Muscle of leg (tissue), 11 donors: ENCODE measurements around the gene PHPT1. TPM values are rescaled to one million over a fixed set of nuclear protein-coding genes. Genes with fewer than 3 reads are reported as not detected.

Experiments used
- DNase-seq: peaks from one replicate; pipeline ENCODE4 v3.0.0; 2013
- H3K27ac ChIP-seq: one replicate; pipeline ENCODE4 v1.5.1; 2013; ENCODE audit warnings: mild to moderate bottlenecking, low read length, control low read depth
- H3K27me3 ChIP-seq: one replicate; pipeline ENCODE4 v1.6.1; 2013; ENCODE audit warnings: low read length; ENCODE audit not compliant: control insufficient read depth, insufficient read depth
- H3K36me3 ChIP-seq: one replicate; pipeline ENCODE4 v1.6.1; 2013; ENCODE audit warnings: low read length; ENCODE audit not compliant: control insufficient read depth, insufficient read depth
- H3K4me1 ChIP-seq: one replicate; pipeline ENCODE4 v1.6.1; 2013; ENCODE audit warnings: low read length; ENCODE audit not compliant: control insufficient read depth, insufficient read depth
- H3K4me3 ChIP-seq: one replicate; pipeline ENCODE4 v1.5.1; 2013; ENCODE audit warnings: low read length, control low read depth
- H3K9me3 ChIP-seq: replicated peaks from 2 replicates; pipeline ENCODE4 v1.6.1; 2013; ENCODE audit warnings: low read depth, low read length; ENCODE audit not compliant: control insufficient read depth
- WGBS: methylation state at CpG from one replicate; pipeline ENCODE4 v1.1.5; 2013; ENCODE audit warnings: missing lambda C conversion rate; ENCODE audit not compliant: insufficient coverage; 5-methylcytosine and 5-hydroxymethylcytosine counted together
- polyA plus RNA-seq, 8 donors: library from polyadenylated mRNA; unstranded; fragments of 120-200 nt; gene quantifications; one replicate each; pipeline versions ENCODE4 v1.2.1 to v1.2.3, GENCODE V29; 2013; ENCODE audit warnings: inconsistent platforms in 1 of 8, low replicate concordance in 1 of 8; ENCODE audit not compliant: insufficient read length in 8 of 8, insufficient read depth in 1 of 8
- total RNA-seq: library from RNA; stranded (reverse); fragments of 120-200 nt; gene quantifications from one replicate; pipeline ENCODE4 v1.2.4, GENCODE V29; 2013

The PHPT1 gene
- total and polyA plus RNA-seq, 9 donors = 103 to 145 (median 115) TPM

- peaks cover 7% of the 10 kb centered on the region for H3K4me1 ChIP-seq
- H3K27me3 ChIP-seq = no peaks in the 10 kb centered on the region
- H3K36me3 ChIP-seq = peaks cover 2% of the 10 kb centered on the region
- H3K4me3 ChIP-seq = no peak overlapping the region
- DNase-seq = no peak
- H3K27ac ChIP-seq = no peak overlapping the region
- WGBS = 94% methylated on average over 41 of the region's 42 CpGs
- H3K9me3 ChIP-seq = no peaks in the 10 kb centered on the region
These were observed 40.6 kb downstream of the PHPT1 start for GRCh38 chr9:136889858-136890257.

- H3K27ac ChIP-seq = no peak overlapping the region
- peaks cover 7% of the 10 kb centered on the region for H3K4me1 ChIP-seq
- no peaks in the 10 kb centered on the region for H3K9me3 ChIP-seq
- H3K4me3 ChIP-seq = no peak overlapping the region
- H3K36me3 ChIP-seq = peaks cover 7% of the 10 kb centered on the region
- DNase-seq = no peak
- H3K27me3 ChIP-seq = no peaks in the 10 kb centered on the region
- 85% methylated on average over 13 of the region's 13 CpGs for WGBS
These were observed 41.5 kb downstream of the PHPT1 start for GRCh38 chr9:136890661-136891060.

- H3K4me3 ChIP-seq = no peak overlapping the region
- peaks cover 35% of the 10 kb centered on the region for H3K36me3 ChIP-seq
- H3K27me3 ChIP-seq = no peaks in the 10 kb centered on the region
- no peaks in the 10 kb centered on the region for H3K4me1 ChIP-seq
- 75% methylated on average over 10 of the region's 11 CpGs for WGBS
- no peak for DNase-seq
- no peaks in the 10 kb centered on the region for H3K9me3 ChIP-seq
- H3K27ac ChIP-seq = no peak overlapping the region
These were observed 46.8 kb downstream of the PHPT1 start for GRCh38 chr9:136896027-136896426.

GRCh38 chr9:136898483-136899100 lies 49.4 kb downstream of the PHPT1 start:
- DNase-seq = no peak
- H3K36me3 ChIP-seq = peaks cover 56% of the 10 kb centered on the region
- WGBS = 86% methylated on average over 15 of the region's 21 CpGs
- H3K27ac ChIP-seq = no peak overlapping the region
- H3K4me1 ChIP-seq = peaks cover 7% of the 10 kb centered on the region
- no peak overlapping the region for H3K4me3 ChIP-seq
- H3K9me3 ChIP-seq = no peaks in the 10 kb centered on the region
- H3K27me3 ChIP-seq = no peaks in the 10 kb centered on the region

GRCh38 chr9:136899196-136899595 lies 50.0 kb downstream of the PHPT1 start:
- no peak for DNase-seq
- Histone ChIP-seq H3K4me1 (peaks cover 7% of the 10 kb centered on the region), H3K9me3 (no peaks in the 10 kb centered on the region), H3K4me3 (no peak overlapping the region), H3K27ac (no peak overlapping the region), H3K36me3 (peaks cover 56% of the 10 kb centered on the region), H3K27me3 (no peaks in the 10 kb centered on the region)
- 61% methylated on average over 9 of the region's 9 CpGs for WGBS

- Histone ChIP-seq H3K27ac (no peak overlapping the region), H3K36me3 (peaks cover 49% of the 10 kb centered on the region), H3K4me1 (peaks cover 7% of the 10 kb centered on the region), H3K27me3 (no peaks in the 10 kb centered on the region), H3K9me3 (no peaks in the 10 kb centered on the region), H3K4me3 (no peak overlapping the region)
- DNase-seq = no peak
- WGBS = 93% methylated on average over 8 of the region's 10 CpGs
These were observed 51.3 kb downstream of the PHPT1 start for GRCh38 chr9:136900556-136900955.

Other genes with a start within 250 kb of the PHPT1 start
- 78.4 TPM for gene EGFL7, start 186.5 kb upstream of the PHPT1 start, total RNA-seq
- 10 to 100 TPM; 56.8 to 95.9 (median 63.5) TPM for gene EGFL7, start 186.5 kb upstream of the PHPT1 start, polyA plus RNA-seq
- gene AGPAT2, start 162.0 kb upstream of the PHPT1 start, total RNA-seq = 12.6 TPM
- 10 to 100 TPM; 11.3 to 22.2 (median 14.9) TPM for gene AGPAT2, start 162.0 kb upstream of the PHPT1 start, polyA plus RNA-seq
- gene DIPK1B, start 136.8 kb upstream of the PHPT1 start, total RNA-seq = 20.3 TPM
- 10 to 100 TPM; 14.1 to 25.3 (median 21.3) TPM for gene DIPK1B, start 136.8 kb upstream of the PHPT1 start, polyA plus RNA-seq
- 12.3 TPM for gene LCN10, start 106.5 kb upstream of the PHPT1 start, total RNA-seq
- 10 to 100 TPM in 4 of 8 donors, 1 to 10 TPM in 4; 2.5 to 15.5 (median 9.8) TPM for gene LCN10, start 106.5 kb upstream of the PHPT1 start, polyA plus RNA-seq
- not detected for gene LCN6, start 100.9 kb upstream of the PHPT1 start, total RNA-seq
- under 1 TPM in 2 of 8 donors, not detected in 6; 0.30 to 0.31 TPM for gene LCN6, start 100.9 kb upstream of the PHPT1 start, polyA plus RNA-seq
- 6.9 TPM for gene LCN8, start 91.2 kb upstream of the PHPT1 start, total RNA-seq
- gene LCN8, start 91.2 kb upstream of the PHPT1 start, polyA plus RNA-seq = 10 to 100 TPM in 1 of 8 donors, 1 to 10 TPM in 7; 1.6 to 12.8 (median 3.9) TPM
- not detected for gene LCN15, start 84.9 kb upstream of the PHPT1 start, total RNA-seq
- 1 to 10 TPM in 1 of 8 donors, under 1 TPM in 7; 0.16 to 4.0 (median 0.68) TPM for gene LCN15, start 84.9 kb upstream of the PHPT1 start, polyA plus RNA-seq
- gene TMEM141, start 58.1 kb upstream of the PHPT1 start, total RNA-seq = 43.8 TPM
- 10 to 100 TPM; 34.2 to 53.2 (median 44.6) TPM for gene TMEM141, start 58.1 kb upstream of the PHPT1 start, polyA plus RNA-seq
- 0.84 TPM for gene CCDC183, start 53.1 kb upstream of the PHPT1 start, total RNA-seq
- gene CCDC183, start 53.1 kb upstream of the PHPT1 start, polyA plus RNA-seq = 1 to 10 TPM; 1.2 to 4.6 (median 2.2) TPM
- gene RABL6, start 41.5 kb upstream of the PHPT1 start, total RNA-seq = 37.6 TPM
- gene RABL6, start 41.5 kb upstream of the PHPT1 start, polyA plus RNA-seq = 10 to 100 TPM; 53.6 to 66.0 (median 61.1) TPM
- 1.2 TPM for gene AJM1, start 6.9 kb upstream of the PHPT1 start, total RNA-seq
- 1 to 10 TPM; 1.5 to 3.7 (median 2.5) TPM for gene AJM1, start 6.9 kb upstream of the PHPT1 start, polyA plus RNA-seq
- 4.7 TPM for gene MAMDC4, start 2.9 kb downstream of the PHPT1 start, total RNA-seq
- 10 to 100 TPM in 2 of 8 donors, 1 to 10 TPM in 6; 2.7 to 33.5 (median 5.7) TPM for gene MAMDC4, start 2.9 kb downstream of the PHPT1 start, polyA plus RNA-seq
- gene EDF1, start 16.9 kb downstream of the PHPT1 start, total RNA-seq = 418 TPM
- gene EDF1, start 16.9 kb downstream of the PHPT1 start, polyA plus RNA-seq = 100 to 1,000 TPM; 343 to 402 (median 381) TPM
- 5.4 TPM for gene TRAF2, start 37.1 kb downstream of the PHPT1 start, total RNA-seq
- gene TRAF2, start 37.1 kb downstream of the PHPT1 start, polyA plus RNA-seq = 10 to 100 TPM in 5 of 8 donors, 1 to 10 TPM in 3; 9.1 to 11.9 (median 10.3) TPM
- gene FBXW5, start 95.3 kb downstream of the PHPT1 start, total RNA-seq = 49.7 TPM
- gene FBXW5, start 95.3 kb downstream of the PHPT1 start, polyA plus RNA-seq = 10 to 100 TPM; 39.9 to 54.8 (median 45.1) TPM
- 0.58 TPM for gene C8G, start 95.8 kb downstream of the PHPT1 start, total RNA-seq
- gene C8G, start 95.8 kb downstream of the PHPT1 start, polyA plus RNA-seq = 1 to 10 TPM in 1 of 8 donors, under 1 TPM in 6, not detected in 1; 0.17 to 2.3 (median 0.86) TPM
- 0.44 TPM for gene LCN12, start 102.9 kb downstream of the PHPT1 start, total RNA-seq
- gene LCN12, start 102.9 kb downstream of the PHPT1 start, polyA plus RNA-seq = 1 to 10 TPM in 3 of 8 donors, under 1 TPM in 4, not detected in 1; 0.10 to 5.3 (median 0.75) TPM
- 8.4 TPM for gene PTGDS, start 128.1 kb downstream of the PHPT1 start, total RNA-seq
- 10 to 100 TPM in 3 of 8 donors, 1 to 10 TPM in 5; 2.8 to 15.9 (median 7.0) TPM for gene PTGDS, start 128.1 kb downstream of the PHPT1 start, polyA plus RNA-seq
- 0.53 TPM for gene LCNL1, start 133.6 kb downstream of the PHPT1 start, total RNA-seq
- 1 to 10 TPM in 1 of 8 donors, under 1 TPM in 7; 0.12 to 1.3 (median 0.34) TPM for gene LCNL1, start 133.6 kb downstream of the PHPT1 start, polyA plus RNA-seq
- gene PAXX, start 143.0 kb downstream of the PHPT1 start, total RNA-seq = 19.1 TPM
- 10 to 100 TPM; 21.2 to 31.7 (median 27.3) TPM for gene PAXX, start 143.0 kb downstream of the PHPT1 start, polyA plus RNA-seq
- gene CLIC3, start 147.2 kb downstream of the PHPT1 start, total RNA-seq = 0.27 TPM
- 1 to 10 TPM in 2 of 8 donors, under 1 TPM in 6; 0.34 to 8.4 (median 0.64) TPM for gene CLIC3, start 147.2 kb downstream of the PHPT1 start, polyA plus RNA-seq
- 8.3 TPM for gene ABCA2, start 178.8 kb downstream of the PHPT1 start, total RNA-seq
- gene ABCA2, start 178.8 kb downstream of the PHPT1 start, polyA plus RNA-seq = 10 to 100 TPM; 15.9 to 24.8 (median 19.0) TPM
- gene FUT7, start 182.7 kb downstream of the PHPT1 start, total RNA-seq = not detected
- gene FUT7, start 182.7 kb downstream of the PHPT1 start, polyA plus RNA-seq = under 1 TPM in 4 of 8 donors, not detected in 4; 0.05 to 0.16 (median 0.10) TPM
- 32.1 TPM for gene NPDC1, start 196.8 kb downstream of the PHPT1 start, total RNA-seq
- gene NPDC1, start 196.8 kb downstream of the PHPT1 start, polyA plus RNA-seq = 10 to 100 TPM; 38.4 to 63.4 (median 44.4) TPM
- gene ENTPD2, start 204.7 kb downstream of the PHPT1 start, total RNA-seq = 3.7 TPM
- gene ENTPD2, start 204.7 kb downstream of the PHPT1 start, polyA plus RNA-seq = 10 to 100 TPM in 7 of 8 donors, 1 to 10 TPM in 1; 9.6 to 20.6 (median 13.6) TPM
- 4.2 TPM for gene SAPCD2, start 221.1 kb downstream of the PHPT1 start, total RNA-seq
- gene SAPCD2, start 221.1 kb downstream of the PHPT1 start, polyA plus RNA-seq = 1 to 10 TPM; 3.4 to 7.2 (median 5.6) TPM
- 3.1 TPM for gene UAP1L1, start 228.1 kb downstream of the PHPT1 start, total RNA-seq
- gene UAP1L1, start 228.1 kb downstream of the PHPT1 start, polyA plus RNA-seq = 1 to 10 TPM; 1.8 to 3.8 (median 2.0) TPM
- 40.7 TPM for gene MAN1B1, start 237.6 kb downstream of the PHPT1 start, total RNA-seq
- 10 to 100 TPM; 38.5 to 59.0 (median 45.8) TPM for gene MAN1B1, start 237.6 kb downstream of the PHPT1 start, polyA plus RNA-seq